ENCODE results near the gene VIPR2. TPM values are rescaled to one million over a fixed set of nuclear protein-coding genes. Genes with fewer than 3 reads are reported as not detected.

Gene VIPR2
- total and polyA plus RNA-seq, 4 donors, result 0.02 to 0.91 (median 0.73) TPM

DNA sequence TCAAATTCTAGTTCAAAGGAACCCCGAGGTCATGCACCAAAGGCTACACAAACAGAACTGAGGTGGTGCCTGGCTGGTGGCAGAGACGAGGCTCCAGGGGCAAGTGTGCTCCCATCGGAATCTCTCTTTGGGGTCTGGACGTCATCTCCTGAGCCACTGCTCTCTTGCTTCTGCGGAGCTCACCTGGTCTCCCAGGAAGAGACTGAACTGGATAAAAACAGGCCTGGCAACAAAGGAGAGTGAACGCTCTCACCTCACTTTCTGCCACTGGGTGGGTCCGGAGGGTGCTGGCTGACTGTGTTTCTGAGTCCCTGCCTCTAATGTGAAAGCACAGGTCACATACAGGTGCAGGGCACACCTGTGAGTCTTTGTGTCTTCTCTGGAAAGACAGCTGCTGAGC lies 22.4 kb downstream of the VIPR2 start:
- WGBS, 2 donors, result 77 to 85% methylated on average over 7 of the region's 7 CpGs
- no peak overlapping the region for H3K27ac ChIP-seq (ENCODE audit: low read depth in 1 of 2, low read length in 1 of 2)
- peaks cover 0 to 13% (median 4%) of the 10 kb centered on the region in 3 donors for H3K27me3 ChIP-seq (ENCODE audit: control insufficient read depth in 3 of 3, insufficient read depth in 3 of 3, low read length in 2 of 3)
- no peak overlapping the region for H3K4me3 ChIP-seq
- H3K9me3 ChIP-seq (ENCODE audit: control insufficient read depth in 4 of 4, insufficient read depth in 3 of 4, low read length in 3 of 4), result no peaks in the 10 kb centered on the region
- H3K4me1 ChIP-seq (ENCODE audit: control insufficient read depth in 5 of 5, insufficient read depth in 5 of 5, low read length in 5 of 5), result no peaks in the 10 kb centered on the region
- no peak for ATAC-seq (ENCODE audit: insufficient read depth, low FRiP score)
- no peaks in the 10 kb centered on the region for H3K36me3 ChIP-seq (ENCODE audit: control insufficient read depth in 4 of 4, insufficient read depth in 4 of 4, low read length in 4 of 4)
- no peak overlapping the region for H3K9ac ChIP-seq (ENCODE audit: insufficient read depth in 1 of 2, low read length in 2 of 2)
- no peak for DNase-seq
- TF ChIP-seq, protein P1, sequence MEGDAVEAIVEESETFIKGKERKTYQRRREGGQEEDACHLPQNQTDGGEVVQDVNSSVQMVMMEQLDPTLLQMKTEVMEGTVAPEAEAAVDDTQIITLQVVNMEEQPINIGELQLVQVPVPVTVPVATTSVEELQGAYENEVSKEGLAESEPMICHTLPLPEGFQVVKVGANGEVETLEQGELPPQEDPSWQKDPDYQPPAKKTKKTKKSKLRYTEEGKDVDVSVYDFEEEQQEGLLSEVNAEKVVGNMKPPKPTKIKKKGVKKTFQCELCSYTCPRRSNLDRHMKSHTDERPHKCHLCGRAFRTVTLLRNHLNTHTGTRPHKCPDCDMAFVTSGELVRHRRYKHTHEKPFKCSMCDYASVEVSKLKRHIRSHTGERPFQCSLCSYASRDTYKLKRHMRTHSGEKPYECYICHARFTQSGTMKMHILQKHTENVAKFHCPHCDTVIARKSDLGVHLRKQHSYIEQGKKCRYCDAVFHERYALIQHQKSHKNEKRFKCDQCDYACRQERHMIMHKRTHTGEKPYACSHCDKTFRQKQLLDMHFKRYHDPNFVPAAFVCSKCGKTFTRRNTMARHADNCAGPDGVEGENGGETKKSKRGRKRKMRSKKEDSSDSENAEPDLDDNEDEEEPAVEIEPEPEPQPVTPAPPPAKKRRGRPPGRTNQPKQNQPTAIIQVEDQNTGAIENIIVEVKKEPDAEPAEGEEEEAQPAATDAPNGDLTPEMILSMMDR (IDR thresholded peaks at IDR 0.05; ENCODE audit: control extremely low read depth, extremely low read depth), result no peak

DNA sequence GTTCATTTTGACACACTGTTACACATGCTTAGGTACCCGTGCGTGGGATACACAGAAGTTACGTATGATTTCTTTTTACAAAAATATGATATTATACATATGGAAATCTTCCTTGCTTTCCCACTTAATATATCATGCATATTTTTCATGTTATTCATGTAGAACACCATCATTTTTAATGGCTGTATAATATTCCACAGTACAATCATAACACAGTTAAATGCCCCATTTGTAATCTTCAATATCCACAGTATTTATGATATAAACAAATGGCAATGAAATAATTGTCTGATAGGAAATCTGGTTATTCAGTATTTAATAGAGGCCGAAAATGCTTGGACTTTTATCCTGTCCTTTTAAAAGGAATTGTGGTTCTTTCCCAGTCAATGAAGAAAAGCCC lies 23.2 kb downstream of the VIPR2 start:
- 71 to 96% methylated on average over 4 of the region's 4 CpGs for WGBS, 2 donors
- ATAC-seq (ENCODE audit: insufficient read depth, low FRiP score) (no peak), DNase-seq (no peak)
- H3K27me3 ChIP-seq (ENCODE audit: control insufficient read depth in 3 of 3, insufficient read depth in 3 of 3, low read length in 2 of 3), result peaks cover 0 to 10% (median 9%) of the 10 kb centered on the region in 3 donors
- H3K9ac ChIP-seq (ENCODE audit: insufficient read depth in 1 of 2, low read length in 2 of 2), result no peak overlapping the region
- H3K27ac ChIP-seq (ENCODE audit: low read depth in 1 of 2, low read length in 1 of 2), result no peak overlapping the region
- H3K36me3 ChIP-seq (ENCODE audit: control insufficient read depth in 4 of 4, insufficient read depth in 4 of 4, low read length in 4 of 4), result no peaks in the 10 kb centered on the region
- H3K4me1 ChIP-seq (ENCODE audit: control insufficient read depth in 5 of 5, insufficient read depth in 5 of 5, low read length in 5 of 5), result no peaks in the 10 kb centered on the region
- TF ChIP-seq, protein P1 (IDR thresholded peaks at IDR 0.05; ENCODE audit: control extremely low read depth, extremely low read depth), result no peak
- H3K9me3 ChIP-seq (ENCODE audit: control insufficient read depth in 4 of 4, insufficient read depth in 3 of 4, low read length in 3 of 4), result no peaks in the 10 kb centered on the region
- no peak overlapping the region for H3K4me3 ChIP-seq

- no peak for ATAC-seq (ENCODE audit: insufficient read depth, low FRiP score)
- Histone ChIP-seq H3K9me3 (ENCODE audit: control insufficient read depth in 4 of 4, insufficient read depth in 3 of 4, low read length in 3 of 4) (no peaks in the 10 kb centered on the region), H3K9ac (ENCODE audit: insufficient read depth in 1 of 2, low read length in 2 of 2) (no peak overlapping the region), H3K4me3 (no peak overlapping the region), H3K4me1 (ENCODE audit: control insufficient read depth in 5 of 5, insufficient read depth in 5 of 5, low read length in 5 of 5) (no peaks in the 10 kb centered on the region), H3K36me3 (ENCODE audit: control insufficient read depth in 4 of 4, insufficient read depth in 4 of 4, low read length in 4 of 4) (no peaks in the 10 kb centered on the region), H3K27me3 (ENCODE audit: control insufficient read depth in 3 of 3, insufficient read depth in 3 of 3, low read length in 2 of 3) (peaks cover 0 to 9% (median 7%) of the 10 kb centered on the region in 3 donors), H3K27ac (ENCODE audit: low read depth in 1 of 2, low read length in 1 of 2) (no peak overlapping the region)
- 73 to 85% methylated on average over 9 of the region's 9 CpGs for WGBS, 2 donors
- DNase-seq, result no peak
- TF ChIP-seq, protein P1 (IDR thresholded peaks at IDR 0.05; ENCODE audit: control extremely low read depth, extremely low read depth), result no peak
These were observed 23.6 kb downstream of the VIPR2 start for GRCh38 chr7:159121068-159121467.

- no peak overlapping the region for H3K4me3 ChIP-seq
- TF ChIP-seq, protein P1 (IDR thresholded peaks at IDR 0.05; ENCODE audit: control extremely low read depth, extremely low read depth), result no peak
- no peak for DNase-seq
- WGBS, 2 donors, result 88 to 91% methylated on average over 7 of the region's 7 CpGs
- peaks cover 0 to 8% (median 8%) of the 10 kb centered on the region in 3 donors for H3K27me3 ChIP-seq (ENCODE audit: control insufficient read depth in 3 of 3, insufficient read depth in 3 of 3, low read length in 2 of 3)
- no peak overlapping the region for H3K27ac ChIP-seq (ENCODE audit: low read depth in 1 of 2, low read length in 1 of 2)
- H3K4me1 ChIP-seq (ENCODE audit: control insufficient read depth in 5 of 5, insufficient read depth in 5 of 5, low read length in 5 of 5), result no peaks in the 10 kb centered on the region
- ATAC-seq (ENCODE audit: insufficient read depth, low FRiP score), result no peak
- H3K9ac ChIP-seq (ENCODE audit: insufficient read depth in 1 of 2, low read length in 2 of 2), result no peak overlapping the region
- H3K36me3 ChIP-seq (ENCODE audit: control insufficient read depth in 4 of 4, insufficient read depth in 4 of 4, low read length in 4 of 4), result no peaks in the 10 kb centered on the region
- H3K9me3 ChIP-seq (ENCODE audit: control insufficient read depth in 4 of 4, insufficient read depth in 3 of 4, low read length in 3 of 4), result no peaks in the 10 kb centered on the region
These were observed 24.1 kb downstream of the VIPR2 start for GRCh38 chr7:159120540-159120919.

Data from lung (tissue), 12 donors.